NCI-H1930 (cell line): ENCODE results near the gene ACAP2.
A peak's percentile ranks its signal among the peaks of the same experiment; 100 is the strongest.

Source experiments
- DNase-seq, 2 experiments: peaks; one replicate each; lab custom pipeline; 2025; lab: John Stamatoyannopoulos, UW

Gene ACAP2

DNA sequence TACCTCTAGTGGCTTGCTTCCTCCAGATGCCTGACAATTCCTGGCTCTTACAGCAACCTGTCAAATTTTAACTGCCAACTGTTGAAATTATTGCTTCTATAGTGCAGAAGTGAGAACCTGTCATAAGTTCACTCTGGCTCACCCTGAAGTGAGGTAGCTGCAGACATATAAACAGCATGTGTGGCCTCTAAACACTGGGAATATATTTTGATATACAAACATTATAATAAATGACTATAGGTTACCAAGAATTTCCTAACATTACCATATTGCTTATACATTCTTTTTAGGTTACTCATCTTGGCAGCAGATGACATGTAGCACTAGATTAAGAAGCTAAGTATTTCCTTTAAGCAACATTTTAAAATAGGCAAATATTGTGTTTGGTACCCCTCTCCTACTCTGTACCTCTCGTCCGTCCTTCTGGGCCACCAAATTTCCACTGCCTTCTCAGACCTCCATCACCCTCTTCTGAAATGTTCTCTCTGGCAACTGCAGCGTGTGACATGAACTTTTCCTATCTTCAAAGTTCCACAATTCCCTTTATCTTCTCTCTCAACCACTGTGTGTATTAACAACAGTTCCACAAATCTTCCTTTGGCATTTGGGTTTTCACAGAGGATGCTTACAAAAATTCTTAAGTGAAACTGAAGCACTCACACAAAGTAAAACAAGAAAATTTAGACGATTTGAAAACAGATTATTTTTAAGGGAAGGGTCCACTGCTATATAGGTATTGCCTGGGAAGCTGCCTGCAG, 156.5 kb downstream of the ACAP2 start:
- DNase-seq: no peak

DNA sequence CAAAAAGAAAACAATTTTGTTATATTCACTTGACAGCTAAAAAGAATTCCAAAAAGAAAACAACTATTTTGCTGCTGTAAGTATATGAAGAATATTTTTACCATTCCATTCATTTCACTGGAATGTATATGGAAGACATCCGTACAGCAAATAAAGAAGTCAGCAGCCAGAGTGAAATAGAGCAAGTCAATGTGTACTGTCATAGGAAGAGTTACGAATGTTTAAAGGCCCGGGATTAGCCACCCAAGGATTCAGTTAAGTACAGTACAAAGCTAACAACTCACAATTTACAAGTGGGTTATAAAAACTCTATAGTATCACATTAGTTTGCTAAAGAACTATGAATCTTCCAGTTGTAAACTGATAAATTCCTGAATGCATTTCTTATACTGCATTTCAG, 157.4 kb downstream of the ACAP2 start:
- DNase-seq: no peak

DNA sequence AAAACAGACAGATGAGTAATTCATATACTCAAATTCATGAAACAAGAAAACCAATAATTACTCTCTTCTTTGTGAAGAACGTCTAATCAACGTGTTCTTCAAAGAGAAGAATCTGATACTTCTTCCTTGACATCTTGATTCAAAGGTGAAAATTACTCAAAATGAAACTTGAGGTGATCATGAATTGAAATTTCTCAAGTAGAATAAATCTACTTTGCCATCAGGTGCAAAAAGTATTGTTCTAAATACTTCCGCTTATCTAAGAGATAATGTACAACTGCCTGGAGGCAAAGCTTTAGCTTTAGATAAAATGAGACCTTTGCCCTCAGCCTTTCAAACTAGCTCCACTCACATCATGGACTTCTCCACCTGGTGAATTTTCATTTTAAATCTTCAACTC, 158.0 kb downstream of the ACAP2 start:
- DNase-seq: no peak

DNA sequence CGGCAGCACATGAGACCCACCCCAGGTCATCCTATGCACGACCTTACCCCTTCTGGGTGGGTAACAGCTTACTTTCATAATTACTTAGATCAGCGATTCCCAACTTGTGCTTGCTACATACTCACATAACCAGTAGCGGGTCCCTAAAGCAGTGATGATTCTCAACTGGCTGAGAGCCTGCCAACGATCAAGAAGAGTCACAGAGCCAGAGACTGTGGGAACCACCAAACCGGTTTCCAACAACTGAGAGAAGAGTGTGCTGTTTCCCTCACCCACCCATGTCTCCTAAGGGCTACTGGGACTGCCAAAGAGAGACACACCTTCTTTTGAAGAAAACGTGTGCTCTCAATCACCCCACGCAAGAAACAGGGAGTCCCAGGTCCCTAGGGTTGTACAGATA, 159.9 kb downstream of the ACAP2 start:
- DNase-seq: no peak

DNA sequence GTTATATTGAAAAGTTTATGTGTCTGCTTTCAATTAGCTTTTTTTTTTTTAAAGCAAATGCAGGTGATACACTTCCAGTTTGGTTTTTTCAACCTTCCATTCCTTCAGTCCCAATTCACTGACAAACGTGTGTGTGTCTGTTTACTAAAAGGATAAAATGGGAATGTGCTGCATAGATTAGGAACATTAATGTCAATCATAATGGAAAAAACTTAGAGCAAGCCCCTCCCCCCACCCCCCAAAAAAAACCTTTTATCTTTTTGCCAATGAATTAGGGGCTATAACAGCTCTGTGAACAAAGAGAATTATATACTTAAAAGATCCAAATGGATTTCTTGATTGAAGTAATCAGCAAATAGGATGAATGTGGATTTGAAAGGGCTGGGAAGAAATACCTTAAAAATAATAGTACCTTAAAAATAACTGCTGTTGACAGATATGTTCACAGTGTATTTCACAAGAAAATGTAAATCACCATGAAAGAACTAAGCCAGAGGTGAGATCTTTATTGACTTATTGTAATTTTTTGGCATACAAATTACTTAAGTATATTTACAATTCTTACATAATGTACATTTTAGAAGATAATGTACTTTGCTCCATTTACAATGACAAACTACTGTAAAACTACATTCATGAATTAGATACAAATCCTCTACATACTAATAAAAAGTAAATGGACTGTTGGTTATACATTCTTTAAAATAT, 168.4 kb downstream of the ACAP2 start:
- no peak for DNase-seq

DNA sequence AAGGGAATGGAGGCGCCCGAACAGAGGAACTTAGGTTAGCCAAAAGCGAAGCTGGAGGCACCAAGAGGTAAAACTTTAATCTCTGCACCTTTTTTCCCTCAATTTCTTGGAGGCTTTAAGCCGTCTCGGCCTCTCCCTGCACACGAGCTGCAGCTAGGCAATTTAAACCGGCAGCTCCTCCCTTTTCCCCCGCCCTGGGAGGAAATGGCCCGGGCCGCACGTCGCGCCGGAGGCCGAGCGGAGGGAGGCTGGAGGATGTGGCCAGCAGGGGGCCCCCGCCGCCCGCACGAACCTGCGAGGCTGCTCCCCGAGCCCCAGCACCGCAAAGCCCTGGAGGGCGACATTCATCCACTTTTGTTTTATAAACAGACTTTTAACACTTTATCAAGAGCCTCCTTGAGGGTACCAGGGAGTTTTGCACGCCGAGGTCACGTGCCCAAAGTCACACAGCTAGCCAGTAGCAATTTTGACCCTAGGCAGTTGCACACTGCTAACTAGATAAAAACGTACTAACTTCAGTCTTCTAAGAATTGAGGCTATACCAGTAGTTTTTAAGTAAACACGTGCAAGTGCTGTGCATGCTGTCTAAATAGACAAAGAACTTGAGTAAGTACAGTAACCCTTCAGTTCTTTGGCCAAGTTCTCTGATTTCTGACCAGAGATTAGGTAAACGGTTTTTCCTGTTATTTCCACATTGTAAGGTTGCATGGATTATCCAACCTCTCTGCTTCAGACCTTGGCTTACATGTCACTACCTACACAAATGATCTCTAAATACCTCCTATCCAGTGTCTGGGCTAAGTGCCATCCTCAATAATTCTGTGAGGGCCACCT, 171.2 kb downstream of the ACAP2 start:
- DNase-seq: peak; percentile 77 to 84

DNA sequence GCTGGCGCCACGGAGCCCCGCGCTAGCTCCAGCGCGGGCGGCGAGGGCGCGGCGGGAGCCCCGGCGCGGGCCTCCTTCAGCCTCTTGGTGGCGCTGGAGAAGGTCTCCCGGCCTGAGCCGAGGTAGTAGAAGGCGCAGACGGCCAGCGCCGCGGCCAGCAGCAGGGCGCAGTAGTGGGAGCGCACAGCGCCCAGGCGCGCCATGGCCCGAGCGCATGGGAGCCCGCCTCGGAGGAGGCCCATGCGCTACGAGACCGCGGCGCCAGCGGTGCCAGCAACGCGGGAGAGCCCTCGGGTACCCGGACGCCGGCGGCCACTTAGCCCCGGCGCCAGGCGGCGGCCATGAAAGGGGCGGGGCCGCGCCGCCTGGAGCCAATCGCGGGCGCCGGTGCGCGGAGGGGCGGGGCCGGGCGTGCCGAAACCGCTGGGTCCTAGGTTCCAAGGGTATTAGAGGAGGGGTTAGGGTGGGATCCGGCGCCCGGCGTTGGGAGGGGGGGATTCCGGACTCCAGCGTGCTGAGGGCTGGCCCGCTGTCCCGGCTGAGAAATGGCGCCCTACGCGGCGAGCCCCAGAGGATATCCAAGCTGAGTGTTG, 171.9 kb downstream of the ACAP2 start, which contains the start of gene XXYLT1:
TSS of gene XXYLT1 (minus strand) at position 343 of the 593 bp plus-strand sequence. CDS start at position 242, 101 bp downstream.
- peak; percentile 77 to 83 for DNase-seq

DNA sequence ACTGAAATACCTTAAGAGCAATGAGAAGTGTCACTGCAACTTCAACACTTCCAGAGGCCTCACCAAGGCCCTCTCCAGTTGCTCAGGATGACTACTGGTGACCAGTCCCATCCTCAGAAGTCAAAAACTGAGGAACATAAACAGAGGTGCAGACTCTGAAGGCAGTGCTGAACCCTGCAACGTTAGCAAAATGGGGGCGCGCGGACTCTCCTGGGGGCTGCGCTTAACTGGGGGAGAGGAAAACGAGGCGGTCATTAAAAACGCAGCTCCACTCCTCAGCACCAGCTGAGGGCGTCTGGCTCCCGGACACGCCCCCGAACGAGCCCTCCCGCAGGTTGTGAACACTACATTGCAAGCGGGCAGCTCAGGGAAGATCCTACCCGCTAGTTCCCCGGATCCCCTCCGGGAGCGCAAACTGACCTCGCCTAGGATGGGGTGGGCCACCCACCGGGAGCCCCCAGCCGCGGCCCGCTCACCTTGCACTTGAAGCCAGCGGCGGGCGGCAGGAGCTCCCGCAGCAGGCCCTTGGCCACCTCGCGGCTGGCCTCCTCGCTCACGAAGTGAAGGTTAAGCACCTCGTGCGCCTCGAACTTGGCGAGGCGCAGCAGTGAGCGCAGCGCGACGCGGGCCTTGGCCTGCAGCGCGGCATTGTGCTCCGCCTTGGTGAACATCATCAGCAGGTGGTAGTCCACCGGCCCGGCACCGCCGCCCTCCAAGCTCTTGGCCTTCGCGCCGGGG, 172.6 kb downstream of the ACAP2 start:
- DNase-seq: peak; percentile 40 to 53

DNA sequence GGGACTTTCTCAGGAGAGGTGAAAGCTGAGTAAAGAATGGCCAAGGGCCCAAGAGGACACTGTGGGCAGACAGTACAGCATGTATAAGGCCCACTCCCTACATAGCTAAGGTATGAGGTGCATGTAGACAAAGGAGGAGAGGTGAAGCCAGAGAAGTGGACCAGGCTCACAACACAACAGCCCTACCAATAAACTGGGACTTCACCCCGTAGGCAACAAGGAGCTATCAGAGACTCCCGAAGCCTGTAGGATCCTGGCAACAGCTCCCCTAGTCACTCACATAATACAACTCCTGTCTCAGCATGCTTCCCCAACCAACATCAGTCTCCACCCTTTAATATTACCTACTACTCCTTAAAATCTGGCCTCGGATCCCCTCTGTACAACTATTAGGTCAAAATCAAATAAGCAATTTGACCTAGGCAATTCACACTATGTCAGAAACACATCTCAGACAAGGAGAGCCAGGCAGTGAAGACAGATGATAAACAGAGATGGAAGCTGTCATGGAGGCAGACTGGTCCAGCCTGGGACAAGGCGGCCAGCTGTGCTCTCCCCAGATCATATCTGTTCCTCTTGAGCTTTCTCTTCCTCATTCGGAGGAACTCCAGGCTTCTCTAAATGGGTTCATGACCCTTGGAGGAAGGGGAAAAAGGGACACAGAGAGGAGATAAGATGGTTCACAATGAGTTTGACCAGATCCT, 173.3 kb downstream of the ACAP2 start:
- no peak for DNase-seq

DNA sequence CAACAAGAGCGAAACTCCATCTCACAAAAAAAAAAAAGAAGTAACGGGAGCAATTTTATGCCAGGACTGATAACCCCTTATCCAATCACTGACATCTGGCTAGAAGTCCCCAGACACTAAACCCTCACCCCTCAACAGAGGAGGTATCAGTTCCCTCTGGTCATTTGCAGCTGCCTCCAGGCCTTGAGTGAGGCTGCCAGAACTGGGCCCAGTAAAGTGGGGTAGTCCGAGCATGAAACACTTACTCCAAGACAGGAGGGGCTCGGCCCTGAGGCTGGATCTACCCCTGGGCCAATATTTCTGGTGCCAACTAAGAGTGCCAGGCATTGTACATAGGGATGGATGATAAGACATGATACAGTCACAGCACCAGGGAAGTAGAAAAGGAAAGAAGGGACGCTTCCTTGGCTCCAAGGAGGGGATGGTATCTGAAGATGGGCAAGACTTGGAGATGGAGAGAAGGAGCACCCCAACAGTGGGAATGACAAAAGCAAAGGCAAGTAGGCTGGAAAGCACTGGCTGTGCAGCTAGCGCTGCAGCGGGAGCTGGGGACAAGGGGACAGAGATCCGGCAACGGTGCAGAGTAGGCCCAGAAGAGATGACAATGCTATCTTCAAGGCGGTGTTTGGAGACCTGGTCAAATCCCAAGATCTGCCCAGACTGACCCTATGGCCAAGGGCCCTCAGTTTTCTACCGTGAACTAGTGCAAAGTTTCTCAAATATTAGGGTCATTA, 174.1 kb downstream of the ACAP2 start:
- DNase-seq: no peak

DNA sequence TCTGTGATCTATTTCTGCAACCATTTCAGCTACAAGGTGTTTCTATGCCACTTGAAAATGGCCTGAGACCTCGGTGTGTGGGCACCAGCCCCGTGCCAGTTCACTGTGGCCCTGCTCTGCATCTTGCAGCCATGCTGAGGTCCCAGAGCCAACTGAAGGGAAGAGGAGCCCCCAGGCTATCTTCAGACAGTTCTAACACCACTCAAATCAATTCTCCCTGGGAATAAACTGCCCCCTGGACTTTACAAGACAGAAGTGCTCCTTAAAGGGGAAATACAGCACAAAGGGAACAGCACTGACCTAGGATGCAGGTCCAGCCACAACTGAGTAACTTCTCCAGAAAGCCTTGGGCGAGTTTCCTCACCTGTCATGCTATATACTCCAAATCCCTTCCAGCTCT, 175.7 kb downstream of the ACAP2 start:
- no peak for DNase-seq

DNA sequence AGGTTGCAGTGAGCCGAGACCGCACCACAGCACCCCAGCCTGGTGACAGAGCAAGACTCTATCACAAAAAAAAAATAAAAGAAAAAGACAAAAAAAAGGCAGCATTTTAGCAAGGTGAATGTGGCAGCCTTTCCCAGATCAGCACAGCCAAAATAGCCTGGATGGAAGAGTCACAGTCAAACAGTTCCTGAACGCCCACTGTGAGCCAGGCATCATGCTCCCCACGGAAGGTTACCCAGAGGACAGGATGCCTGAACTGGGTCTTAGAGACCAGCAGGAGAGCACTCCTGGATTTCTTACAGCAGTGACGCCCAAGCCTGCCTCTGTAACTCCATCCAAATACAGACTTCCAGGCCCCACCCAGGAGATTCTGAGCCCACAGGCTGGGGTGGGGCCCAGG, 176.4 kb downstream of the ACAP2 start:
- DNase-seq: no peak

DNA sequence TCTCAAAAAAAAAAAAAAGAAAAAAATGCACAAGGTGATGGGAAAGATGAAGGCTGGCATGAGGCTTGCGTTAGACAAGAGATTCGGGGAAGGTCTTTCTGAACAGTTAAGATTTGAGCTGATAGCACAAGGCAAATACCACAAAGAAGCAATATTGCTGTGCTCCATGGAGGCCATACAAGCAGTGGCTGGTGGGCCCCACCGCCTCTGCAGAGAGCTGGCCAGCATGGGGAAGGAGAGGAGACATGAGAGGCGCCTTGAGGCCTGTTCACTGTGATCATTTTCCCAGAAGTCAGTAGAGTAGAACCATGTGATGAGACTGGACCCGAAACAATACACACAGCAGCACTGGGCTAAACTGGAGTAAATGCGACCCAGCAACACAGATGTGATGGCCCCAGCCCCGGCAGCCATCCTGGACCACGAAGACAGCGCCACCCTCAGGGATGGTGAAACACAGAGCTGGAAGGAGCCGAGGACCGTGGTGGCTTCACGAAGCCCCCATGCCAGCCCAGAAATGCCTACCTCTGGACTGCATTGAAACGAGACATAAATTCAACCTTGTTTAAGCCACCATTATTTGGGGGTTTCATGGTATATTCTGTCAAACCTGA, 177.3 kb downstream of the ACAP2 start:
- DNase-seq: no peak

DNA sequence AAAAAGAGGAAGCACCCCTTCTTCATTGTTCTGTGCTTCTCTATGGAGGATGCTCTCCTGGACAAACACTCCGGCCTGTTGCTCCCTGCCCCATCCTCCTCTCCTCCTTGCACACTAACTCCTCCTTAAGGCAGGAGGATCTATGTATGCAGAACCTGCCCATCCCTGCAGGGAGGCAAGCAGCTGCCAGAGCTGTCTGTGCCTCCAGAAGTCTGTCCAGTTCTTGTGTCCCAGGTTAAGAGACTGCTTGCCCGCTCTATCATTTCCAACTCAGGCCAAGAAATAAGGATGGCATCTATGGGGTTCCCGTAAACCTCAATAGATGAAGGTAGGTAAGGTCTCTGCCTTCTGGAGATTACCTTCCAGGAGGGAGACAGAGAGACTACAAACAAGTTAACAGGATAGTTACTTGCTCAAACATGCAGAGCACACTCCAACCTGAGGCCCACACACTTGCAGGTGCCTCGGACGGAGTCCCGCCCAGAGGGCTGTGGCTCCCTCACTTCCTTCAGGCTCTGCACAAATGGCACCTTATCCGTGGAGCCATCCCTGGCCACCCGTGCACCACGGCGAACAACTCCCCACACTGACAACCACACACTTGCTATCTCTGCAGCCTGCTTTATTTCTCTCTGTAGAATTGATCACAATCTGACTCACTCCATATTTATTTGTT, 178.8 kb downstream of the ACAP2 start:
- DNase-seq: no peak

DNA sequence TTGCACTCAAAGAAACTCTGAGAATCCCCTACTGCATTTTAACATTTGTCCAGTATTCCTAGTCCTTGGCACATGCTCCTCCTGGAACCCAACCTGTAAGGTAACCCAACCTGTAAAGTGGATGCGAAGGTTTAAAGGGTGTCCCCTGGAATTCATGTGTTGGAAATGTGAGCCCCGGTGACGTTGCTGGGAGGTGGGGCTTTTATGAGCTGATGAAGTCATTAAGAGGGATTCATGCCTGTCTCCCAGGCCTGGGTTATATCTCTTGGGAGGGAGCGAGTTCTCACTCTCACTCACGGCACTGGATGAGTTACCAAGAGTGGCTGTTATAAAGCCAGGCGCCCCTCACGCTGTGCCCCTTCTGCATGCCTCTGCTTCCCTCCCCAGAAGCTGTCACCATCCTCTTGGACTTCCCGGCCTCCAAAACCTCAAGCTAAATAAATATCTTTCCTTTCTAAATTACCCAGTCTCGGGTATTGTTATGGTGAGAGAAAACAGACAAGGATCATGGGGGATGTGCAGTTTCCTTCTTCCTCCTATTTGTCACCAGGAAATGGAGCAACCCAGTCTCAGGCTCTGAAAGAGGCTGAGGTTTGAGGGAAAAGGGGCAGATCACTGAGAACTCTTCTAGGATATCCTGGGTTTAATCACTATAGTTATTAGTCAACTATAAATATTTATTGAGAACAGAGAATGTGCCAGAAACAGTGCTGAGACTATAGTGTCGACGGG, 179.5 kb downstream of the ACAP2 start:
- no peak for DNase-seq

DNA sequence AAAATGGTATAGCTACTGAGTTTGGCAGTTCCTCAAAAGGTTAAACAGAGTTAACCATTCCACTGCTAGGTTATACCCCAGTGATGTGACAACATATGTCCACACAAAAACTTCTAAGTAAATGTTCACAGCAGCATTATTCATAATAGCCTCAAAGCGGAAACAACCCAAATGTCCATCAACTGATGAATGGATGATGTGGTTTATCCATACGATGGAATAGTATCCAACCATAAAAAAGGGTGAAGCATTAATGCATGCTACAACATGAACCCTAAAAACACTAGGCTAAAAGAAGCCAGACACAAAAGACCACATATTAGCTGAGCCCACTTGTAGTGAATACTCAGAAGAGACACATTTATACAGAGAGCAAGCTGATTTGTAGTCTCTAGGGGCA, 180.9 kb downstream of the ACAP2 start:
- no peak for DNase-seq

DNA sequence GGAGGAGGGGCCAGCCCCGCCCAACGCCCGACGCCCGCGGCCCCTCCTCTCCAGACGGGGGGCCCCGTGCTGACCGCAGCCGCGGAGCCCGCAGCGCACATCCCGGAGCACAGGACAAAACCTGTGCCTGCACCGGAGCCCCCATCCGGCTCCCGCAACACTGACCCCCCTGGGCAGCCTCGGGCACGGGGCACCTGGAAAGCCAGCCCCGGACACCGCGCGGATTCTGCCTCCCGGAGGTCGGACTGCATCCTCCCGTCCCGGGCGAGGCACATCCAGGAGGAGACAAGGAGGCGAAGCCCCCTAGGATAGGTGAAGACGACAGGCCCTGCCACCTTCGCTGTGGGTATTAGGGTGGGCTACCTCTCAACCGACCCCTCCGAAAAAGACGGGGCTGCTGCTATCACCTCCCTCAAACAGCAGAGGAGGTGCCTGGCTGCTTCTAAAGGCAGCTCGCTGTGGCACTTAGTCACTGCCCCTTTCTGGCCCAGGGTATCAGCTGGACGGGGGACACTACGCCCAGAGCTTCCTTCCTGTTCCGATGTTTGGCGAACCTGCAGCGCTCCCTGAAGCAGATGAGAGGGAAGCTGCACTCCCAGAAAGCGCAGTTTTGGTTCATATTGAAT, 182.4 kb downstream of the ACAP2 start:
- no peak for DNase-seq
